Heart left ventricle (tissue), 16 donors: ENCODE results near the gene PAMR1. TPM values are rescaled to one million over a fixed set of nuclear protein-coding genes. Genes with fewer than 3 reads are reported as not detected.

ENCODE experiments used
- ATAC-seq, 4 donors: fragments of 200-7000 bp; cut with Tn5 transposase; one replicate each; pipeline ENCODE4 v1.9.1; 2020 to 2022; ENCODE audit warnings: moderate library complexity in 4 of 4, mild to moderate bottlenecking in 3 of 4, moderate number of reproducible peaks in 1 of 4
- DNase-seq, 5 donors: peaks; one replicate each; pipeline ENCODE4 v3.0.0-alpha.2; 2020
- H3K27ac ChIP-seq, 12 donors: fragments of 200-600 bp; sonication (generic) in 4 of 12; one replicate each; pipeline versions ENCODE4 v1.5.0 to v1.8.0; 2016 to 2022; ENCODE audit warnings: mild to moderate bottlenecking in 2 of 12
- H3K27me3 ChIP-seq, 9 donors: fragments of 200-600 bp; sonication (generic) in 2 of 9; one replicate each; pipeline versions ENCODE4 v1.5.1 to v1.8.0; 2016 to 2022; ENCODE audit warnings: mild to moderate bottlenecking in 3 of 9
- H3K36me3 ChIP-seq, 9 donors: fragments of 200-600 bp; sonication (generic) in 2 of 9; one replicate each; pipeline versions ENCODE4 v1.5.0 to v1.8.0; 2018 to 2022; ENCODE audit warnings: mild to moderate bottlenecking in 2 of 9
- H3K4me1 ChIP-seq, 12 donors: fragments of 200-600 bp; sonication (generic) in 4 of 12; one replicate each; pipeline versions ENCODE4 v1.5.0 to v1.8.0; 2016 to 2022; ENCODE audit warnings: mild to moderate bottlenecking in 3 of 12
- H3K4me3 ChIP-seq, 12 donors: fragments of 200-600 bp; sonication (generic) in 4 of 12; one replicate each; pipeline versions ENCODE4 v1.5.0 to v1.8.0; 2017 to 2022; ENCODE audit warnings: mild to moderate bottlenecking in 9 of 12, moderate library complexity in 4 of 12
- H3K9me3 ChIP-seq, 12 donors: fragments of 200-600 bp; sonication (generic) in 4 of 12; one replicate each; pipeline versions ENCODE4 v1.5.0 to v1.8.0; 2016 to 2022; ENCODE audit warnings: mild to moderate bottlenecking in 1 of 12
- POLR2A ChIP-seq, 2 donors: fragments of 450-650 bp; IDR thresholded peaks; one replicate each; pipeline ENCODE4 v1.6.1; 2017; ENCODE audit warnings: antibody characterized with exemption in 2 of 2, mild to moderate bottlenecking in 2 of 2, moderate library complexity in 2 of 2
- WGBS, 4 donors: extraction: QIAGEN DNeasy Blood & Tissue Kit in 2 of 4; methylation state at CpG; one replicate each; pipeline versions ENCODE4 v1.1.5 to v1.1.7; 2013 to 2018; 5-methylcytosine and 5-hydroxymethylcytosine counted together
- intact Hi-C, 10 donors: fragments of 100-400 bp; cut with DNase I; formaldehyde crosslinking; loops; one replicate each; pipeline versions ENCODE4 v1.11.1 to v1.14.2; 2022
- polyA plus RNA-seq, 2 donors: library from polyadenylated mRNA; stranded (reverse); fragments of 200-250 nt; gene quantifications; one replicate each; pipeline ENCODE4 v1.2.3, GENCODE V29; 2013
- total RNA-seq, 9 donors: library from RNA; depleted of rRNA in 2 of 9; stranded (reverse); fragments of >200 nt in 2 of 9; fragmentation: NEBNext Ultra II Directional in 3 of 9; extraction: Animal tissue kit (Norgen Biotek cat#: 25700) in 3 of 9; gene quantifications; one replicate each; pipeline versions ENCODE4 v1.1.0 to v1.2.4, GENCODE V29; 2016 to 2023
- TF ChIP-seq, protein P1 (sequence below), 12 donors: fragments of 200-600 bp; sonication (generic) in 4 of 12; IDR thresholded peaks; one replicate each; pipeline versions ENCODE4 v1.5.0 to v1.8.0; 2018 to 2022; ENCODE audit warnings: antibody characterized with exemption in 12 of 12, mild to moderate bottlenecking in 5 of 12
- donor health status: ischemic (EF 13 %, LVEDD 7.1; RV severe dilation, severe dysfunction).
- donor health status: healthy with polysubstance abuse.
- donor health status: DM: no; HTN: yes; CAD: no.
- donor health status: DM: no; HTN: no; CAD: no.
- donor health status: ischemic (EF 25% LVEDD 6.9; RV normal size, moderate dysfunction).
- donor health status: ischemic (EF 25% LVEDD 5.7; RV mildly dilated, moderate dysfunction).
- donor health status: healthy.
- donor health status: DM: yes; HTN: yes; CAD: no.
- donor health status: ischemic (EF 35%, LVEDD 5.7; RV mildly dilated, moderate dysfunction).
- donor health status: nonischemic (EF 11% LVEDD 7.7; RV severe dilation, severe dysfunction).
- donor health status: DM: yes; HTN: yes; CAD: no.
- donor health status: PGD.
- donor health status: ischemic (EF 29% LVEDD 5.4; RV normal size, mild dysfunction).
- donor health status: nonischemic (EF 23%, LVEDD 6.1; RV moderate dilation, normal function).

PAMR1 gene
- total and polyA plus RNA-seq, 11 donors = 3.5 to 18.3 (median 7.0) TPM

DNA sequence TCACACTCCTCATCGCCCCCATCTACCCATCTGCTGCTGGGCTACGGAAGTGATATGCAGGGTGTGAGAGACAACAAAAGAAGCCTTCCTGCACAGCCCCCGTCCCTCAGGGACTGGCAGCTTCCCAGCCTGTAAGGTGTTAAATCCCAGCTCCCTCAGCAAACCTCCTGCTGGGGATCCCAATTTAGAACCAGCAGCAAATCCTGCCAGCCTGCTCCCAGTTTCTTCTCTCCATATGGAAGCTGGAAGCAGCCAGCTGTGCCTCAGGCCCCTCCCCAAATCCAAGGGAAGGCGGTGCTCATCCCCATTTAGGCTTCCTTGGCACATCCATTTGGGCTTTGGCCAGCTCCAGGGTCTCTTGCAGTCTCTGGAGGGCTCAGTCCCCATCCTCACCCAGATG is 47.5 kb downstream of the PAMR1 start:
- DNase-seq (no peak), ATAC-seq (no peak)
- 27 to 29% (median 28%) methylated on average over 4 of the region's 4 CpGs for WGBS, 4 donors
- Histone ChIP-seq H3K4me1 (peaks cover 0 to 9% (median 0%) of the 10 kb centered on the region in 12 donors), H3K27me3 (peaks cover 0 to 10% (median 0%) of the 10 kb centered on the region in 9 donors), H3K27ac (no peak overlapping the region), H3K9me3 (peaks cover 0 to 15% (median 0%) of the 10 kb centered on the region in 12 donors), H3K36me3 (peaks cover 0 to 9% (median 0%) of the 10 kb centered on the region in 9 donors), H3K4me3 (no peak overlapping the region)
- intact Hi-C loops = no loop called here
- TF ChIP-seq, protein P1, sequence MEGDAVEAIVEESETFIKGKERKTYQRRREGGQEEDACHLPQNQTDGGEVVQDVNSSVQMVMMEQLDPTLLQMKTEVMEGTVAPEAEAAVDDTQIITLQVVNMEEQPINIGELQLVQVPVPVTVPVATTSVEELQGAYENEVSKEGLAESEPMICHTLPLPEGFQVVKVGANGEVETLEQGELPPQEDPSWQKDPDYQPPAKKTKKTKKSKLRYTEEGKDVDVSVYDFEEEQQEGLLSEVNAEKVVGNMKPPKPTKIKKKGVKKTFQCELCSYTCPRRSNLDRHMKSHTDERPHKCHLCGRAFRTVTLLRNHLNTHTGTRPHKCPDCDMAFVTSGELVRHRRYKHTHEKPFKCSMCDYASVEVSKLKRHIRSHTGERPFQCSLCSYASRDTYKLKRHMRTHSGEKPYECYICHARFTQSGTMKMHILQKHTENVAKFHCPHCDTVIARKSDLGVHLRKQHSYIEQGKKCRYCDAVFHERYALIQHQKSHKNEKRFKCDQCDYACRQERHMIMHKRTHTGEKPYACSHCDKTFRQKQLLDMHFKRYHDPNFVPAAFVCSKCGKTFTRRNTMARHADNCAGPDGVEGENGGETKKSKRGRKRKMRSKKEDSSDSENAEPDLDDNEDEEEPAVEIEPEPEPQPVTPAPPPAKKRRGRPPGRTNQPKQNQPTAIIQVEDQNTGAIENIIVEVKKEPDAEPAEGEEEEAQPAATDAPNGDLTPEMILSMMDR (IDR thresholded peaks at IDR 0.05) = no peak
- TF ChIP-seq POLR2A (IDR thresholded peaks at IDR 0.05) = no peak

DNA sequence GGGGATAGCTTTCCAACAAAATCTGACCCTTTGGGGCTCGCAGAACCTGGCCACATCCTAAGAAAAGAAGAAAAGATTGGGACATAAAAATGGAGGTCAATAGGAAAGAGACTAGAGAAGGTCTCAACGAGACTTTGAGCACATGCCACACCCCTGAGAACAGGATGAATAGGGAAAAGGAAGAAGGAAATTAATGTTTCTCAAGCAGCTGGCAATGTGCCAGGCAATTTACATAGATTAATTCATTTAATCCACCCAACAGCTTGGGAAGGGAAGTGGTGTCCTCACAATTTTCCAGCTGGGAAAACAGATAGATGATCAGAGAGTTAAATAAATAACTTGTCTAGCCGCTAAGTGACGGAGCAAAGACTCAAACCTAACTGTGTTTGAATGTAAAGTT is 50.7 kb downstream of the PAMR1 start:
- Histone ChIP-seq H3K9me3 (no peaks in the 10 kb centered on the region), H3K27me3 (peaks cover 0 to 10% (median 0%) of the 10 kb centered on the region in 9 donors), H3K4me1 (peaks cover 0 to 9% (median 0%) of the 10 kb centered on the region in 12 donors), H3K27ac (no peak overlapping the region), H3K4me3 (no peak overlapping the region), H3K36me3 (peaks cover 0 to 11% (median 0%) of the 10 kb centered on the region in 9 donors)
- no peak for TF ChIP-seq POLR2A (IDR thresholded peaks at IDR 0.05)
- DNase-seq (no peak), ATAC-seq (no peak)
- intact Hi-C loops = no loop called here
- 62 to 77% (median 71%) methylated on average over 4 of the region's 4 CpGs for WGBS, 4 donors

DNA sequence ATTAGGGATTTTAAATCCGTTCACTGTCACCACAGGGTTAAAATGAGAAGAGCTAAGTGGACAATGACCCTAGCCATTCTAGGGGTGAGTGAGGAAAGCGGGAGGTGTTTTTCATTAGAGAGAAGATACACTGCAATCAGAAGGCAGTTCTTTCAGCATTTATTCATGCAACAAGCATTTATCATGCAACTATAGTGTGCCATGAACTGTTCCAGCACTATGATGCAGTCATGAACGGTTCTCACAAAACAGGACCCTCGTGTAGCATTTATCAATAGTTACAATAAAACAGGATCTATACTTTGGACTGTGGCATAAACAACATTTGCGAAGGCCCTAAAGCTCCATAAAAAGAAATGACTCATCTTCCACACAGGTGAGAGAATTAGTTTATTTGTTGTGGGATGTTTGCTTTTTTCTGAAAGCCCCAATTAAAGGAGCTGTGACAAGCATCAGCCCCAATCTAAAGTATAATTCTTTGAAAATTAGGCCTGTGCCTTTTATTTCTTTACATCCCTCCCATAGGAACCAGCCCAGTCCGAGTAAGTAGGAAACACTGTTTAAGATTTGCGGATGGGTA is 51.5 kb downstream of the PAMR1 start:
- Histone ChIP-seq H3K4me3 (no peak overlapping the region), H3K9me3 (no peaks in the 10 kb centered on the region), H3K27ac (no peak overlapping the region), H3K36me3 (peaks cover 0 to 11% (median 0%) of the 10 kb centered on the region in 9 donors), H3K4me1 (peaks cover 0 to 9% (median 0%) of the 10 kb centered on the region in 12 donors), H3K27me3 (peaks cover 0 to 4% (median 0%) of the 10 kb centered on the region in 9 donors)
- no peak for DNase-seq
- no peak for ATAC-seq
- 74 to 89% (median 87%) methylated on average over 5 to 7 of the region's 7 CpGs for WGBS, 4 donors
- intact Hi-C loops = no loop called here
- no peak for TF ChIP-seq POLR2A (IDR thresholded peaks at IDR 0.05)
- TF ChIP-seq, protein P1 (IDR thresholded peaks at IDR 0.05) = no peak

DNA sequence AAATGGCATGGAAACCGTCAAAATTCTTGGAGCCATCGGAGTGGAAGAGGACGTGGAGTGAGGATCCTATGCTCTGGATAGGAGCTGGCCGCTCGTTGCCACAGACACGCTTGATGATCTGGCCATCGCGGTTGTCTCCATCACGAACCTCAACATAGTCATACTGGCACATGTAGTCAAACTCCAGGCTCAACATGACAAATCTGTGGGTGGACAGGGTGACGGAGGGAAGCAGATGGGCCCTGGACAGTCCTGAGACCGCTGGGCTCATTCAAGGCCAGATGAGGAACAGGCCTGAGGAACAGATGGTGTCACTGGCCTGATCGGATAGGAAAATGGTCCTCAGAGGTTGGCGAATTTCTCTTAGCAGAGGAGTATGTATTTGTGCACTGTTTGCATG is 54.8 kb downstream of the PAMR1 start:
- 91 to 95% (median 91%) methylated on average over 13 of the region's 13 CpGs for WGBS, 4 donors

More for the DNA sequence above, 54.8 kb downstream of the PAMR1 start:
- Histone ChIP-seq H3K4me3 (no peak overlapping the region), H3K9me3 (no peaks in the 10 kb centered on the region), H3K27ac (no peak overlapping the region), H3K36me3 (peaks cover 0 to 15% (median 0%) of the 10 kb centered on the region in 9 donors), H3K27me3 (no peaks in the 10 kb centered on the region), H3K4me1 (no peaks in the 10 kb centered on the region)
- no peak for DNase-seq
- TF ChIP-seq, protein P1 (IDR thresholded peaks at IDR 0.05) = no peak
- no peak for TF ChIP-seq POLR2A (IDR thresholded peaks at IDR 0.05)
- intact Hi-C loops = no loop called here
- ATAC-seq = no peak
